NCI-H1930 (cell line): ENCODE data around the gene ADCY5.
A peak's percentile ranks its signal among the peaks of the same experiment; 100 is the strongest.

Experiments used
- DNase-seq, 2 experiments: peaks; one replicate each; lab custom pipeline; 2025; lab: John Stamatoyannopoulos, UW

ADCY5 gene

GRCh38 chr3:123341871-123342630, 106.8 kb downstream of the ADCY5 start:
- DNase-seq: no peak

- DNase-seq: no peak
Measured at GRCh38 chr3:123340336-123340735, 108.6 kb downstream of the ADCY5 start.

GRCh38 chr3:123339302-123339701, 109.6 kb downstream of the ADCY5 start:
- no peak for DNase-seq

GRCh38 chr3:123338620-123339061, 110.2 kb downstream of the ADCY5 start:
- DNase-seq: no peak

GRCh38 chr3:123337948-123338619, 110.8 kb downstream of the ADCY5 start:
- DNase-seq: no peak

- no peak for DNase-seq
Measured at GRCh38 chr3:123337226-123337625, 111.7 kb downstream of the ADCY5 start.

GRCh38 chr3:123336441-123336851, 112.4 kb downstream of the ADCY5 start:
- no peak for DNase-seq

- DNase-seq: no peak
Measured at GRCh38 chr3:123336001-123336400, 112.9 kb downstream of the ADCY5 start.

- DNase-seq: no peak
Measured at GRCh38 chr3:123335007-123335670, 113.8 kb downstream of the ADCY5 start.

- no peak for DNase-seq
Measured at GRCh38 chr3:123334056-123334455, 114.8 kb downstream of the ADCY5 start.

GRCh38 chr3:123333401-123333800, 115.5 kb downstream of the ADCY5 start:
- DNase-seq: no peak

GRCh38 chr3:123332124-123332641, 116.7 kb downstream of the ADCY5 start:
- DNase-seq: no peak

GRCh38 chr3:123331651-123332050, 117.2 kb downstream of the ADCY5 start:
- no peak for DNase-seq

GRCh38 chr3:123331006-123331405, 117.9 kb downstream of the ADCY5 start:
- no peak for DNase-seq

GRCh38 chr3:123330441-123330991, 118.4 kb downstream of the ADCY5 start:
- no peak for DNase-seq

- DNase-seq: no peak
Measured at GRCh38 chr3:123329636-123330340, 119.1 kb downstream of the ADCY5 start.

GRCh38 chr3:123328851-123329635, 119.8 kb downstream of the ADCY5 start:
- DNase-seq: peak; percentile 3 to 60

GRCh38 chr3:123327956-123328850, 120.7 kb downstream of the ADCY5 start:
- DNase-seq: no peak

GRCh38 chr3:123327480-123327879, 121.4 kb downstream of the ADCY5 start:
- no peak for DNase-seq

- no peak for DNase-seq
Measured at GRCh38 chr3:123326531-123326930, 122.4 kb downstream of the ADCY5 start.
